D721Med (cell line): Measurements from ENCODE around the gene ADAM11.
"Not testable (repeated sequence)": the region's sequence is repeated elsewhere in the genome, so short reads cannot be mapped to it uniquely, and the experiment has no call there.

Experiments
- DNase-seq: peaks from one replicate; pipeline ENCODE4 v3.0.0; 2011; ENCODE audit warnings: low spot score; ENCODE audit not compliant: insufficient read length
- FAIRE-seq: peaks from 2 replicates; lab custom pipeline; 2011; peaks lifted over from hg19 to GRCh38; lab: Jason Lieb, UNC
- TF ChIP-seq, protein P1 (sequence below): IDR thresholded peaks from 2 replicates; pipeline ENCODE4 v1.5.1; 2012; ENCODE audit warnings: mild to moderate bottlenecking, control low read depth; ENCODE audit not compliant: insufficient read depth; ENCODE audit errors: missing control alignments

ADAM11 gene

DNA sequence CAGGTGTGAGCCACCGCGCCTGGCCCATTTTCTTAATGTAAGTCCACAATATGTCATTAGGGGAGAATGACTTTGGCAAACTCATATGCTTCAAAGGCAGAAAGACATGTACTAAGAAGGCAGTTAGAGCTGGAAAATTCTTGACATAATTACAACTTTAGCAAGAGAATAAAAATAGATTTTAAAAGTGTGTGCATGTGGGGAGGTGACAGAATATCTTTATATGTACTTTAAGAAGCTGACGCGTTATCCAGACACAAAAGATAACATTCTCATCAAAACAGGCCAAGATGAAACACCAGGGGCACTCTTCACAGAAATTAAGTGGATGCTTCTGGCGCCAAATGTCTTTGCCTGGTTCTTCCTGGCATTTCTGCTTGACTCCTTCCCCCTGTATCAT is 43.1 kb downstream of the ADAM11 start:
- no peak for DNase-seq
- FAIRE-seq = no peak
- TF ChIP-seq, protein P1, sequence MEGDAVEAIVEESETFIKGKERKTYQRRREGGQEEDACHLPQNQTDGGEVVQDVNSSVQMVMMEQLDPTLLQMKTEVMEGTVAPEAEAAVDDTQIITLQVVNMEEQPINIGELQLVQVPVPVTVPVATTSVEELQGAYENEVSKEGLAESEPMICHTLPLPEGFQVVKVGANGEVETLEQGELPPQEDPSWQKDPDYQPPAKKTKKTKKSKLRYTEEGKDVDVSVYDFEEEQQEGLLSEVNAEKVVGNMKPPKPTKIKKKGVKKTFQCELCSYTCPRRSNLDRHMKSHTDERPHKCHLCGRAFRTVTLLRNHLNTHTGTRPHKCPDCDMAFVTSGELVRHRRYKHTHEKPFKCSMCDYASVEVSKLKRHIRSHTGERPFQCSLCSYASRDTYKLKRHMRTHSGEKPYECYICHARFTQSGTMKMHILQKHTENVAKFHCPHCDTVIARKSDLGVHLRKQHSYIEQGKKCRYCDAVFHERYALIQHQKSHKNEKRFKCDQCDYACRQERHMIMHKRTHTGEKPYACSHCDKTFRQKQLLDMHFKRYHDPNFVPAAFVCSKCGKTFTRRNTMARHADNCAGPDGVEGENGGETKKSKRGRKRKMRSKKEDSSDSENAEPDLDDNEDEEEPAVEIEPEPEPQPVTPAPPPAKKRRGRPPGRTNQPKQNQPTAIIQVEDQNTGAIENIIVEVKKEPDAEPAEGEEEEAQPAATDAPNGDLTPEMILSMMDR = no peak

DNA sequence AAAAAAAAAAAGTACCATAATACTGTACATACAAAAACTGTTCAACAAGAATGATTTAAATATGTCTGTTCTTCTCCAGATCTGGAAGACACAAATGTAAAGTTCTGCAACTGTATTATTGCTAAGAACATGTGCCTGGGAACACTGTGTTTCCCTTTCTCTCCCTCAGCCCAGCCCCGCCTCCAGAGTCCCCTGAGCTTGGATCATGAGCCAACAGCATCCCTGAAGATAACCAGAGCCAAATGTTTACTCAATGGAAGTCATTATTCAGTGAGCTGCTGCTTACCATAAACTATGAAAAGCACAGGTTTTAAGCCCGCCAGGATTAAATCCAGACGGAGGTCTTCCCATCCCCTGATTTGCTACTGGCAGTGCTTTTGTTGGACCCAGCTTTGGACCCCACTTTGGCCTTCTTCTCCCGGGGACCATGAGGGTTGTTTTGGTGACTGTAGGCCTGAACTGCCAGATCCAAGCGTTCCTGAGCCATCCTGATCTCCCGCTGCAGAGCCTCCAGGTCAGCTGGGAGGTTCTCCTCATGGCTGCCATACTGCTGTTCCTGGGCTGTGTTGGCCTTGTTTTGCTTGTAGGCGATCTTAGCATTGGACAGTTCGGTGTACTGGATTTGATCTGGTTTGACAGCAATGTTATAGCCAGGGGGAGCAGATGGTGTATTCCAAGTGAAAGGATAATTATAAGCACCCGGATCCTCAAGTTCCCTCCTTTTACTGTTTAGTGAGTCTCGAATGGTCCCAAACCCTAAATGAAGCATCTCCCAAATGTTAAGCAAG is 45.7 kb downstream of the ADAM11 start:
- FAIRE-seq (no peak), DNase-seq (no peak)
- TF ChIP-seq, protein P1 = no peak

DNA sequence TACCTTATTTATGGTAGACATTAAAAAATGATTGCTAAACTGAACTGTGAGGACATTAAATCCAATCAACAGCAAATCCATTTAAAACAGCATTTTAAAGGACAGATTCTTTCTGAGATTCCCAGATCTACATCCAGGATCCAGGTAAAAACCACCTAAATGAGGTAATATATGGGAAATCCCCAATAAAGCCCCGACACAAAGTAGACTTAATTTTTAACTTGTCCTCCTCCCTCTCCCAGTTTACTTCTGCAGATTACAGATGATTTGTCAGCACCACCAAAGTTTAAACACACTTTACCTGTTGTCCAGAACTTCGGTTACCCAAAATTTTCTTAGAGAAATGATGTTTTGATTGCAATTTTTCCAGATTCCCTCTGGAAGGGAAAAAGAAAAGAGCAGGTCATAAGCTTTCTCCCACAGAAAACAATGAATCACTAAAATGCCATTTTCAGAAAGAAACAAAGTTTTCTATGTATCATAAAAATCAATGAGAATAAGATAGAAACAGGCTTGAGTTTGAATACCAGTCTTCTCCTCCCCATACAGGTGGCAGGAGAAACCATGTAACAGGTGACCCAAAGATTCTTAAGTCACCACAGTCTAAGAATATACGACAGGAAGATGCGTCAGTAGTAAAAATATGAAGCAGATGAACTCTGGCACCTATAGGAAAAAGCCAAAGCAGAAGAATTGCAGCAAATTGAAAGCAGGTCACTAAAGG is 48.5 kb downstream of the ADAM11 start:
- TF ChIP-seq, protein P1 = no peak
- FAIRE-seq (no peak), DNase-seq (no peak)

DNA sequence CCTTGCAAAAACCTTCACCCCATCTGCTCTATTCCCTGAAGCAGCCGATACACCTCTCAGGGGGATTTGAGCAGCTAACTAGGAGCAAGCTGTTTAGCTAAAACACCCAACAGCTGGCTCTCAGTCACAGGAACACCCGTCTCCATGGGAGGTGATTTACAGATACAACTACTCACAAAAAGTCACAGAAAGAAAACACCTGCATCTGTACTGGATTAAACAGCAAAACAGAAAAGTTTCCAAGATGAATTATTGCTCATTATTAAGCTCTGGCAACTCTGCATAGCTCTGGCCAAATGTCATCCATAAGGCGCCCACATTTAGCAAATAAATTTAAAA is 49.0 kb downstream of the ADAM11 start:
- FAIRE-seq (peak; percentile 82), DNase-seq (peak; percentile 79)

GRCh38 chr17:44808156-44808555 is 49.4 kb downstream of the ADAM11 start:
- DNase-seq = no peak
- FAIRE-seq = no peak
- TF ChIP-seq, protein P1 = no peak

More for the DNA sequence above, 49.0 kb downstream of the ADAM11 start:
- TF ChIP-seq, protein P1 = no peak

DNA sequence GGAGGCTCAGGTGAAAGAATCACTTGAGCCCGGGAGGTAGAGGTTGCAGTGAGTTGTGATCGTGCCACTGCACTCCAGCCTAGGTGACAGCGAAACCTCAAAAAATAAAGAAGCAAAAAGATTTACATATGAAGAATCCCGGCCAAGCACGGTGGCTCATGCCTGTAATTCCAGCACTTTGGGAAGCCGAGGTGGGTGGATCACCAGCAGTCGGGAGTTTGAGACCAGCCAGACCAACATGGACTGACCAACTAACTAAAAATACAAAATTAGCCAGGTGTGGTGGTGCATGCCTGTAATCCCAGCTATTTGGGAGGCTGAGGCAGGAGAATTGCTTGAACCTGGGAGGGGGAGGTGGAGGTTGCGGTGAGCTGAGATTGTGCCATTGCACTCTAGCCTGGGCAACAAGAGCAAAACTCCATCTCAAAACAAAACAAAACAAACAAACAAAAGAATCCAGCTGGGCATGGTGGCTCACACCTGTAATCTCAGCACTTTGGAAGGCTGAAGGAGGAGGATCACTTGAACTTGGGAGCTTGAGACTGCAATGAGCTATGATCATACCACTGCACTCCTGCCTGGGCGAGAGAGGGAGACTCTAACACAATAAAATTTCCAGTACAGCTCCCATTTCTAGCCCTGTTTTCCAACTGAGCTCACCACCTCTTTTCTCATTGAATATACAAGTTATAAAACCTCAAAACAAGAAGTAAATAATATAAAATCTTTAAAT is 50.0 kb downstream of the ADAM11 start:
- DNase-seq, FAIRE-seq: not testable (repeated sequence)

GRCh38 chr17:44812263-44812662 is 53.5 kb downstream of the ADAM11 start:
- DNase-seq (no peak), FAIRE-seq (no peak)
- TF ChIP-seq, protein P1 = no peak

GRCh38 chr17:44818508-44818907 is 59.7 kb downstream of the ADAM11 start:
- FAIRE-seq, DNase-seq: not testable (repeated sequence)
